Endothelial cell of umbilical vein (primary cell): Measurements from ENCODE around the gene CAV1.

Source experiments
- CTCF ChIP-seq, 2 donors: IDR thresholded peaks; 1 replicate in 1 of 2; 2 replicates in 1 of 2; pipeline ENCODE4 v1.5.1; 2011; ENCODE audit warnings: low read length in 2 of 2, mild to moderate bottlenecking in 2 of 2, moderate library complexity in 2 of 2, control low read depth in 1 of 2, inconsistent platforms in 1 of 2, low read depth in 1 of 2; ENCODE audit not compliant: insufficient read depth in 1 of 2; ENCODE audit errors: extremely low read depth in 1 of 2
- EZH2 ChIP-seq: IDR thresholded peaks from 2 replicates; pipeline ENCODE4 v1.6.1; 2012; ENCODE audit warnings: borderline replicate concordance, low read depth, mild to moderate bottlenecking, moderate library complexity, low read length, inconsistent platforms; ENCODE audit not compliant: severe bottlenecking
- FOS ChIP-seq: IDR thresholded peaks from 2 replicates; pipeline ENCODE4 v1.6.1; 2011; ENCODE audit warnings: mild to moderate bottlenecking, low read length, moderate library complexity, borderline replicate concordance; ENCODE audit not compliant: insufficient read depth
- GATA2 ChIP-seq: IDR thresholded peaks from 2 replicates; pipeline ENCODE4 v1.7.0; 2011; ENCODE audit warnings: low read depth, mild to moderate bottlenecking, moderate library complexity, mixed read lengths, low read length; ENCODE audit not compliant: insufficient read length, insufficient read depth
- JUN ChIP-seq: IDR thresholded peaks from 2 replicates; pipeline ENCODE4 v1.6.1; 2011; ENCODE audit warnings: borderline replicate concordance, low read depth; ENCODE audit not compliant: insufficient read length, insufficient read depth
- MAX ChIP-seq: IDR thresholded peaks from 2 replicates; pipeline ENCODE4 v1.6.1; 2011; ENCODE audit not compliant: insufficient read depth, insufficient read length
- POLR2A ChIP-seq: IDR thresholded peaks from 2 replicates; pipeline ENCODE4 v1.6.1; 2012; ENCODE audit warnings: low read depth, mild to moderate bottlenecking, control low read depth, low read length
- POLR2AphosphoS5 ChIP-seq: IDR thresholded peaks from 2 replicates; pipeline ENCODE4 v1.6.1; 2012; ENCODE audit warnings: low read depth, mild to moderate bottlenecking, control low read depth, low read length, moderate library complexity; ENCODE audit not compliant: insufficient read depth

- no peak for TF ChIP-seq POLR2A
- TF ChIP-seq EZH2: no peak
- no peak for TF ChIP-seq CTCF (IDR thresholded peaks at IDR 0.05; ENCODE audit: extremely low read depth in 1 of 2, insufficient read depth in 1 of 2, low read depth in 1 of 2, low read length in 2 of 2)
- TF ChIP-seq FOS: no peak
- no peak for TF ChIP-seq GATA2
- TF ChIP-seq POLR2AphosphoS5: no peak
- no peak for TF ChIP-seq MAX
- no peak for TF ChIP-seq JUN
Observed at GRCh38 chr7:116494472-116494871, 30.4 kb upstream of the CAV1 start.
